ENCODE results near the gene ATP9A. TPM values are rescaled to one million over a fixed set of nuclear protein-coding genes. Genes with fewer than 3 reads are reported as not detected.
"Not testable (repeated sequence)": the region's sequence is repeated elsewhere in the genome, so short reads cannot be mapped to it uniquely, and the experiment has no call there.

Gene ATP9A
- polyA plus RNA-seq, 3 donors = 57.4 to 60.8 (median 58.5) TPM

GRCh38 chr20:51650685-51651134, 117.5 kb downstream of the ATP9A start:
- DNase-seq (ENCODE audit: extremely low read depth in 1 of 11, low read depth in 9 of 11, low spot score in 4 of 11) = no peak

GRCh38 chr20:51648571-51648947, 119.6 kb downstream of the ATP9A start:
- DNase-seq (ENCODE audit: extremely low read depth in 1 of 11, low read depth in 9 of 11, low spot score in 4 of 11) = no peak

GRCh38 chr20:51647674-51648570, 120.3 kb downstream of the ATP9A start:
- DNase-seq (ENCODE audit: extremely low read depth in 1 of 11, low read depth in 9 of 11, low spot score in 4 of 11) = no peak

GRCh38 chr20:51643810-51644209, 124.4 kb downstream of the ATP9A start:
- not testable (repeated sequence) for DNase-seq (ENCODE audit: extremely low read depth in 1 of 11, low read depth in 9 of 11, low spot score in 4 of 11)

- DNase-seq (ENCODE audit: extremely low read depth in 1 of 11, low read depth in 9 of 11, low spot score in 4 of 11) = no peak
These were observed 124.8 kb downstream of the ATP9A start for GRCh38 chr20:51643390-51643789.

GRCh38 chr20:51641866-51642265, 126.3 kb downstream of the ATP9A start:
- DNase-seq (ENCODE audit: extremely low read depth in 1 of 11, low read depth in 9 of 11, low spot score in 4 of 11) = no peak

GRCh38 chr20:51640743-51641142, 127.4 kb downstream of the ATP9A start:
- DNase-seq (ENCODE audit: extremely low read depth in 1 of 11, low read depth in 9 of 11, low spot score in 4 of 11) = no peak

GRCh38 chr20:51639206-51639832, 128.9 kb downstream of the ATP9A start:
- peak in 4 of 11 donors; percentile 49 to 71 (median 52) for DNase-seq (ENCODE audit: extremely low read depth in 1 of 11, low read depth in 9 of 11, low spot score in 4 of 11)

- no peak for DNase-seq (ENCODE audit: extremely low read depth in 1 of 11, low read depth in 9 of 11, low spot score in 4 of 11)
These were observed 130.9 kb downstream of the ATP9A start for GRCh38 chr20:51637241-51637640.

GRCh38 chr20:51636123-51636522, 132.1 kb downstream of the ATP9A start:
- DNase-seq (ENCODE audit: extremely low read depth in 1 of 11, low read depth in 9 of 11, low spot score in 4 of 11) = no peak

- DNase-seq (ENCODE audit: extremely low read depth in 1 of 11, low read depth in 9 of 11, low spot score in 4 of 11) = no peak
These were observed 132.5 kb downstream of the ATP9A start for GRCh38 chr20:51635680-51636079.

GRCh38 chr20:51634877-51635276, 133.3 kb downstream of the ATP9A start:
- DNase-seq (ENCODE audit: extremely low read depth in 1 of 11, low read depth in 9 of 11, low spot score in 4 of 11) = no peak

GRCh38 chr20:51634257-51634656, 133.9 kb downstream of the ATP9A start:
- DNase-seq (ENCODE audit: extremely low read depth in 1 of 11, low read depth in 9 of 11, low spot score in 4 of 11) = no peak

GRCh38 chr20:51633430-51633829, 134.8 kb downstream of the ATP9A start:
- no peak for DNase-seq (ENCODE audit: extremely low read depth in 1 of 11, low read depth in 9 of 11, low spot score in 4 of 11)

GRCh38 chr20:51631953-51632352, 136.2 kb downstream of the ATP9A start:
- DNase-seq (ENCODE audit: extremely low read depth in 1 of 11, low read depth in 9 of 11, low spot score in 4 of 11) = no peak

GRCh38 chr20:51631011-51631950, 136.9 kb downstream of the ATP9A start:
- peak in 10 of 11 donors; percentile 59 to 86 (median 78) for DNase-seq (ENCODE audit: extremely low read depth in 1 of 11, low read depth in 9 of 11, low spot score in 4 of 11)

GRCh38 chr20:51629399-51630058, 138.7 kb downstream of the ATP9A start:
- no peak for DNase-seq (ENCODE audit: extremely low read depth in 1 of 11, low read depth in 9 of 11, low spot score in 4 of 11)

- no peak for DNase-seq (ENCODE audit: extremely low read depth in 1 of 11, low read depth in 9 of 11, low spot score in 4 of 11)
These were observed 139.4 kb downstream of the ATP9A start for GRCh38 chr20:51628533-51629398.

Measured in renal cortex interstitium (tissue), 11 donors.